HT-29 (cell line): Measurements from ENCODE around the gene TIAM2. TPM values are rescaled to one million over a fixed set of nuclear protein-coding genes. Genes with fewer than 3 reads are reported as not detected.
A peak's percentile ranks its signal among the peaks of the same experiment; 100 is the strongest.
"Not testable (repeated sequence)": the region's sequence is repeated elsewhere in the genome, so short reads cannot be mapped to it uniquely, and the experiment has no call there.

Source experiments
- DNase-seq: peaks from one replicate; pipeline ENCODE4 v3.0.0-alpha.2; 2015; ENCODE audit warnings: low spot score
- total RNA-seq: library from RNA; depleted of rRNA; stranded (reverse); fragments of >200 nt; shearing (Covaris generic); gene quantifications from 2 replicates; pipeline ENCODE4 v1.2.3, GENCODE V29; 2014

TIAM2 gene
- total RNA-seq, 1 experiment from 2014 or later = 2.0 TPM

DNA sequence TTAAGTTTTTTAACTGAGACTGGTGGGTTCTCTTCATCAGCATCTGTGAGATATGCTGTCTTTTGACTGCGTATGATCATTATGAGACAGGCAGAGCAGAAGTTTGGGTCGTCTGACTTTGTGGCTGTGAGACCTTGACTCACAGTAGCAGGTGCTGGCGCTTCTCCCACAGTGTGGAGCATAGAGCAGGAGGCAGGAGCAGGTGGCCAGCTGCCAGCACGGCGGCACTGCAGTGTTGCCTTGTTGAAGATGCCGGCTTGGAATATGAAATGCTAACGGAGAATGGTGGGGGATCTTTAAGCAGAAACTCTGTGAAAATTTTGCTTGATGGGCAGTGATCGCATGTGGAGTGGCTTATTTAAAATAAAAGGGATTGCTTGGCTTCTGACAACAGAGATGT lies 105.0 kb downstream of the TIAM2 start:
- DNase-seq = no peak

DNA sequence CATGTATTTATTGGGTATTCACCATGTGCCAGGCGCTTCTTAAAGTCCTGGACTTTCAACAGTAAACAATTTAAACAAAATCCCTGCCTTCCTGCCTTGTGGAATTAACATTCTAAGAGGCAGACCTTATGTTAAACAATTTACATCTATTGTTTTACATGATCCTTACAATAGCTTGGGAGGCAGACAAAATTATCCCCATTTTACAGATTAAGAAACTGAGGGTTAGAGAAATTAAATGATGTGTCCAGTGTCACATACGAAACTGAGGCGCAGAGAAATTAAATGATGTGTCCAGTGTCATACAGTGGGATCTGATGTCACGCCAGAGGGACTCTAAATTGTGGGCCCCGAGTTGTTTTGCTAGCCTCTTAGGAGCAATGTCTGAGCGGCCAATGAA lies 105.5 kb downstream of the TIAM2 start:
- DNase-seq = no peak

DNA sequence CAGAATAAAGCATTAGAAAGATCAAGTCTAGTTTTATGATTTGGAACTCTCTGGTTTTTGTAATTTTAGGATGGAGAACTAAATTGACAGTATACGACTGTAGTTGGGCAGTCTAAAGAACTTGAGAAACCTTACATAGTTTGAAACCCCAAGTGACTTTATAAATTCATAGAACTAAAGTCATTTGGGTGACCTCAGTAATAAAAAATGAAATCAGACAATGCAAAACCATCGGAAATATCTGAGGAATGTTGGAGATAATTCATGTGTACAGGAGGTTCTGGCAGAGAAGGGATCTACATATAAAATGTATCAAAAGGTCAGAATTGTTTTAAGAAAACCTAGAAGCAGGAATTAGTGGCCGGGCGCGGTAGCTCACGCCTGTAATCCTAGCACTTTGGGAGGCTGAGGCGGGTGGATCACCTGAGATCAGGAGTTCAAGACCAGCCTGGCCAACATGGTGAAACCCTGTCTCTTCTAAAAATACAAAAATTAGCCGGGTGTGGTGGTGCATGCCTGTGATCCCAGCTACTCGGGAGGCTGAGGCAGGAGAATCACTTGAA lies 108.0 kb downstream of the TIAM2 start:
- not testable (repeated sequence) for DNase-seq

DNA sequence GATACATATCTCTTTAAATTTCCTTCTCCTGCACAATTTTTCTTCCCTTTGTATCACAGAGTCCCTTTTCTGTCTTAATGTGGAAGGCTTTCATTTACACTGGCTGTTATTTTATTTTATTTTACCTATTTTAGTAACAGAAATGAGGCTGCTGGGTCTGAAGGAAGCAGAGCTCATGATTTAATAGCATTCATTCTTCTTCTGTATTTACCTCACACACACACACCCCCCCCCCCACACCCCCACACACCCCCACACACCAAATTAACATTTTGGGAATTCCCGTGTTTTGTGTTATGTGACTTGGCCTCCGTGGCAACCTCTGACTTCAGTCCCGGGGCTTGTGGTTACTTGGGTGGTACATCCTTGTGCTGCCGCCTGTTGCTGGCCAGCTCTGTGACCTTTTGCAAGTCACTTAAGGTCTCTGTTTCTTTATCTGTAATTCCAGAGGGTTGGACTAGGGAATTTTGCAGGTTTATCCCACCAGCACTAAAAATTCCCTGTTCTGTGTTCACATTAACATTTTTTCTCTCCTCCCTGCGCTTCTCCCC lies 108.8 kb downstream of the TIAM2 start:
- DNase-seq = no peak

DNA sequence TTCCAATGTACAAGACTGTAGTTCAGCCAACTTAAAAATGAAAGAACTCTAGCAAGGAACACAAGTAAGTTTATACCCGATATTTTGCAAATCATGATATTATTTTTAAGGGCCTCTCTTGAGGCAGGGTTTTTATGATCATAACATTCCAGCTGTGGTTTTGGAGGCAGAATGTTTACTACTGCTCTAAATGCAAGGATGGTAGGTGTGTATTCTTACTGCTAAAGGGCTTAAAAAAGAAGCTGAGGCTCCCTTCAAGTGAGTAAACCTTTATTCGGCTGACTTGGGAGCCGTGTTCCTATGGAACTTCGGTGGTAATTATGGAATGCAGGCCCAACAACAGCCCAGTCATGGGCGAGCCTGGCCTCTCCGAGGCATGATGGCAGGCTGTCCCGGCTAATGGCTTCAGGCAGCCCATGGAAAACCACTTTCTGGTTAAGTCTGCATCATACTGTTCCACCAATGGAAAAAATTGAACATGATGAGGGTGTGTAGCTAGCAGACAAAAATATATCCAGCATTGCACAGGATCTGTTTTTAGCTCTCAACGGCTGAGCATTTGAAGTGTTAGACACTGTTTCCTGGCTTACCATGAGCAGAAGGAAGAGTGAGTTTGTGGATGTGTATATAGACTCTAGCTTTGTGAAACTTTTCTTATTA lies 111.5 kb downstream of the TIAM2 start:
- DNase-seq = no peak

DNA sequence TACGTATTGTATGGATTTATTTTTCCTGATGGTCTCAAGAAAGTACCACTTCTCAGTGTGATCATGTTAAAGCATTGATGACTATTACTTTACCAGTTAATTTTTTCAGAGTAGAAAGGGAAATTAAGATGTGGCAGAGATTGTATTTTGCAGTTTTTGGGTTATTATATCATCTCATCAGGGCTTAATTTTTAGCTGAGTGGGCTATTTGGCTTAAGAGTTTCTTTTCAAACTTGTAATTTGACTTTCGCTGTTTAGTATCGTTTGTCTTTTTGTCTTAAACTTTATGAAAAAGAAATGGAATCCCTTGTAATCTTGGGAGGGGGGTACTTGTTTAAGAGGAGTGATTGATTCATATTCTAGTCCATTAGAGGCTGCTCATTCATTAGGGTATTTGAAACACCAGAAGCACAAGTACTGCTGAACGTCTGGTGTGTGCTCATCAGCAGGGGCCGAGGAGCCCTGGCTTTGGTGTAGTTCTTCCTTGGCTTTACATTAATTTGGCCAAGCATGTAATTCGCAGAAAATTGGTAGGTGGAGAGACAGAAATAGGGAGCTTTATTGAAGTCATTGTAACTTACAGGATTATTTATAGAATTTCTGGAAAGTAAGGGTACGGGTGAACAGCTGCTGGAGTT lies 112.4 kb downstream of the TIAM2 start:
- DNase-seq = no peak

DNA sequence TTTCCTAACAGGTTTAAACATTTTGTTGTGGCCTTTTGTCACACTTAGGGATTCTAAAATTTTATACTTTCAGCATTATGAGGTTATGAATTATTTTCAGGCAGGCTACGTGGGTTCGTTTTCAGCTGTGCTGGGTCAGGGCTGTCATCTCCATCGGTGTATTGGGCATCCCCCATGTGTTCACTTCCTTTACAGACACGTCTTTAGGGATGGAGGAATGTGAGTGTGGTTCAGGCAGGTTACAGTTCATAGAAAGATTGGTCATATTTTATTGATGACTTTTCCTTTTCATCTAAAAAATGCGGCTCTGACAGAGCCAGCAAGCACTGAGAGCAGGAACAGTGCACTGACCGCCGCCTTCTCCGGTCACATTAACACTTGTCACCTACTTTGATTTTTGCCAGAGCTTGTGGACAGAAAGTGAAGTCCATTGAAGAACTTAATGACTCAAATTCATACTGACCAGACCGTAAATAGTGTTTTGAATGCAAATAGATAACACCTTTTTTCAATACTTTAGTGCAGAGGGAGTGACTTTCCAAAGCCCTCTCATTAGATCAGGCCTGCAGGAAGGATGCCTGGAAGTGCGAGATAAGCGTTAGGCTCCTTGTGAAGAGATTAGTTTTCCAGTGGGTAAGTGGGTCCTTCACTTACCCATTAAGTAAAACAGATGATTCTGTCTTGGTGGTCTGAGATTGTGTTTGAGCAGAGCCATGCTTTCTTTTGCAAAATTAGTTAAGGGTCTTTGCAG lies 113.1 kb downstream of the TIAM2 start:
- no peak for DNase-seq

DNA sequence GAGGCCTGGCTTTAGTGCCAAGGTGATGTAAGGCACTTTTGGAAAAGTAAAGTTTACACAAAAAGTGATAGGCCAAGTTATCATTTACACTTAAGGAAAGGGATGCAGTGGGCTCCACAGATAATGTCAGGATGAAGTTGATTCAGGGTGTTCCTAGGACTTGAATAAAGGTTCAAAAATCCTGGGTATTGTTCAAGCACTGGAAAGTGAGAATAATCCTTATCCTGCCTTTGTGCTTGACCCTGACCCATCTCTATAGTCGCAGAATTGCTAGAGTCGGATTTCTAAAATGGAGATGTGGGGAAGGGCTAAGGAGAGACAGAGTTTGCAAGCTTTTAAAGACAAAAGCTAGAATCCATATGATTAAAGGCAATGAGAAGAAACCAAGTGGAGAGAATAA lies 115.6 kb downstream of the TIAM2 start:
- DNase-seq = no peak

DNA sequence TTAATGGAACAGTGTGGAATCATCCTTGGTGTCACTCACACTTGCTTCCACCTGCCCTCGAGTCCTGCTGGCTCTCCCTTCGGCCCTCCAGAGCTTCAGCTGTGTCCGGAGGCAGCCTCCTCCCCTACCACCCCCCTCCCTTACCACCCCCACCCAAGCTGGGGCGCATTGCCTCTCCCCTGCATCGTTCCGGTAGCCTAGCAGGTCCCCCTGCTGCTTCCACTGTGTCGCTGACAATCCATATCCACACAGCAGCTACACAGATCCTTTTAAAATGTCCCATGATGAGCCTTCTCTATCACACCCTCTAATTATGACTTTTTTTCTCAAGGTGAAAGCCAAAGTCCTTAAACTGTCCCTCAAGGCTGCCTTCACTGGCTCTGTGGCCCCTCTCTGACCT lies 117.6 kb downstream of the TIAM2 start:
- DNase-seq = no peak

DNA sequence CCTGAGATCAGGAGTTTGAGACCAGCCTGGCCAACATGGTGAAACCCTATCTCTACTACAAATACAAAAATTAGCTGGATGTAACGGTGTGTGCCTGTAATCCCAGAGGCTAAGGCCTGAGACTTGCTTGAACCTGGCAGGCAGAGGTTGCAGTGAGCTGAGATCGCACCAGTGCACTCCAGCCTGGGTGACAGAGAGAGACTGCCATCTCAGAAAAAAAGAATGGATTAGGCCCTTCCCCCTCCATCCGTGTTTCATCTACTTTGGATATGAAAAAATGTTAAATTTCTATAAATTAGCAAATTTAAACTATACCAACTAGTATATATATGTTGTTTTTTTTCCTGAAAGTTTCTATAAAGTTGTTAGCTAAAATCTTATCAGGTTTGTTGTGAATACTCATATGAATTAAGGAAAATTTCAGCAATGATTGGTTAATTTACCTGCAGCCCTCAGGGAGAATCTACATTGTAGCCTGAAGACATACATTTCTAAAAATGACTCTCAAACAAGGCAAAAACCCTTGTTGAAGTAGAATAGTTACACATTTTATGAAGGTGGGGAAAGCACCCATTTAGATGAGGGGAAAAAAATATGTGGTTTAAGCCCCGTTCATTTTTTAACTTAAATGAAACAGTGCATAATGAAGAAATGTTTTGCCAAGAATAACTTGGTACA lies 120.9 kb downstream of the TIAM2 start:
- DNase-seq = no peak

DNA sequence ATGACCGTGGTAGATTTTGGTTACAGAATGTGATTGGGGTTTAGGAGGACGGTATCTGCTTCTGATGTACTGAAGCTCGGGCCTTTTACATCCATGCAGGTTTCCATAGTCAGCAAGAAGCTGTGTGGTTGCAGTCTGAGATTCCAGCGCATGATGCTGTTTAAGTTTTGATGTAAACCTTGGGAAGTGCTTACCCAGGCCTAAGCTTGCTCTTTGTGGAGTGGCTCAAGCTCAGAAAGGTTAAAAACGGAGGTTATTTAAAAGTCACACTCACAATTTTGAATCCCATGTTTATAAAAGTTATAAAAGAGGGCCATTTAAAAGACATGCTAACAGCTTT lies 121.4 kb downstream of the TIAM2 start:
- no peak for DNase-seq

DNA sequence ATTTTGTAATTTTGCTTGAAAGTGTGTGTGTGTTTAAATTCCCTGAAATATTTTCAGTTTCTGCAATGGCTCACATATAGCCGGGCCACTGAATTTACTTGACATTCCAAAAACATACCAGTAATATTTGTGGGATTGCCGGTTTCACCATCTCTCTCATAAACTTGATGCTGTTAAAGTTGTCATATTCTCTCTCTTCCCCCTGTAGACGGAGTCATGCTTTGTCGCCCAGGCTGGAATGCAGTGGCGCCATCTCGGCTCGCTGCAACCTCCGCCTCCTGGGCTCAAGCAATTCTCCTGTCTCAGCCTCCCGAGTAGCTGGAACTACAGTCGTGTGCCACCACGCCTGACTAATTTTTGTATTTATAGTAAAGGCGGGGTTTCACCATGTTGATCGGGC lies 122.1 kb downstream of the TIAM2 start:
- no peak for DNase-seq

DNA sequence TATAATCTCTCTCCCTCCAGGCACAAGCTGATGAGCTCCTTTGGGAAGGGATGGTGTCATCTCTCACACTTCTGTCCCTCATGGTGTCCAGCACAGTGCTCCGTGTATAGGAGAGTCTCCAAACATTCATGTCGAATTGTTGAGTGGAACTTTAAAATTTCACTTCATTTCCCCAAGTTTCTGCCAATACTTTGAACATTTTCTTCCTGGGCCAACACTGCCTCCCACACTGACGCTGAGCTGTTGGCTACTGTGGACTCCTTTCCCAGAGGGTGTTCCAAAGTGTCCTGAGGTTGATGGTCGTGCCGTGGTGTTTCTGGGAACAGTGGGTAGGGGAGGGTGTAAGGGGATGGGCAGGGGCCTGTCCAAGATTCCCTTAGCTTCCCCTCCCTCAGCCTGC lies 122.7 kb downstream of the TIAM2 start:
- DNase-seq = no peak

DNA sequence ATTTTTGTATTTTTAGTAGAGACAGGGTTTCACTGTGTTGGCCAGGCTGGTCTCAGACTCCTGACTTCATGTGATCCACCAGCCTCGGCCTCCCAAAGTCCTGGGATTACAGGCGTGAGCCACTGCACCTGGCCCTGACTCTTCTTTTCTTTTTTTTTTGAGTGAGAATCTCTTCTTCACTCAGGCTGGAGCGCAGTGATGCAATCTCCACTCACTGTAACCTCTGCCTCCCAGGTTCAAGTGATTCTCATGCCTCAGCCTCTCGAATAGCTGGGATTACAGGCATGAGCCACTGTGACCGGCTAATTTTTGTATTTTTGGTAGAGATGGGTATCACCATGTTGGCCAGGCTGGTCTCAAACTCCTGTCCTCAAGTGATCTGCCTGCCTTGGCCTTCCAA lies 124.1 kb downstream of the TIAM2 start:
- DNase-seq = not testable (repeated sequence)

DNA sequence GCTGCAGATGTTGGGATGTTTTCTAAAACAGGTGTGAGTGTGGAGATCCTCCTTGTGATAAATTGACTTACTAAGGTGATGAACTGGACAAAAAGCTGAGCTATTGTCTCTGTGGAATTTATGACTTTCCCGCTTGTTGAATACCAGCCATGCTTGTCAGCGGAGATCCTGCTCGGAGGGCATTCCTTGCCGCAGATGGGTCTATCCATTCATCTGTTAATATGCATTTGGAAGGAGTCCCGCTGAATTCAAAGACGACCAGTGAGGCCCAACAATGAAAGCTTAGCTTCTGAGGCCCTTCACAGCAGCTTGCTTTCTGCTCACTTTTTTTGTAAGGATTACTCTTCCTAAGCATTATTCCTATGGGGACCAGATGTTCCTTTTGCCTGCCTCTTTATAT lies 124.9 kb downstream of the TIAM2 start:
- no peak for DNase-seq

DNA sequence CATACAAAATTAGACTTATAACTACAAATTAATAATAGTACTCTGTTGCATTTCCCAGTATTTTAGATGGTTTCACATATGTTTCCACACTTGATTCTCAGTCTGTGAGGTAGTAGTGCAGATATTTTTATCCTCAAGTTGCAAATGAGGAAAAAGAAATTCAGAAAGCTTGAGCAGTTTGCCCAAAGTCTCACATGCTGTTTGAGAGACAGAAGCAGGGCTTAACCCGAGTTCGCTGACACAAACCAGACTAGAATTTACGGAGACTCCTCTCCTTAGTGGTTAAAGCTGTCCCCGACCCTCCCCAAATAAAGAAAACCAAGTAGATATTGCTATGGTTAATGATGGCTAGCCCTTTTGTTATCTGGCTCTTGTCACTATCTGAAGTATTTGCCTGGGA lies 126.2 kb downstream of the TIAM2 start:
- DNase-seq = no peak

DNA sequence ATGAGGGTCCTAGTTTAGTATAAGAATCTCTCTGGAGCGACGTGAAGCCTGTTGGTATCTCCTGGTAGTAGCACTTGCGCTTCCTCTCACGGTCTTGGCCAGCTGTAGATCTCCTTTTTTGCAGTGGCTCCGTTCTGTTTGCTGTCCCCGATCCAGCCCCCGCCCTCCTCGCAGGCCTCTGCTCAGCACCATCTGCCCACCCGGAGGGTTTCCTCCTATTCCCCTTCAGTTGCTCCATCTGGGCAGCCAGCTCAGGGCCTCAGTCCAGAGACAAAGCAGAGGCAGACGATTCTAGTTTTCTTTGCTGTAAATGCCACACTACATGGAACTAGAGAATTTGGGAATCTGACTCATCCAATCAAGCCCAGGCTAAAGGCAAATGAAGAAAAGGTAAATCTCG lies 126.6 kb downstream of the TIAM2 start:
- no peak for DNase-seq

DNA sequence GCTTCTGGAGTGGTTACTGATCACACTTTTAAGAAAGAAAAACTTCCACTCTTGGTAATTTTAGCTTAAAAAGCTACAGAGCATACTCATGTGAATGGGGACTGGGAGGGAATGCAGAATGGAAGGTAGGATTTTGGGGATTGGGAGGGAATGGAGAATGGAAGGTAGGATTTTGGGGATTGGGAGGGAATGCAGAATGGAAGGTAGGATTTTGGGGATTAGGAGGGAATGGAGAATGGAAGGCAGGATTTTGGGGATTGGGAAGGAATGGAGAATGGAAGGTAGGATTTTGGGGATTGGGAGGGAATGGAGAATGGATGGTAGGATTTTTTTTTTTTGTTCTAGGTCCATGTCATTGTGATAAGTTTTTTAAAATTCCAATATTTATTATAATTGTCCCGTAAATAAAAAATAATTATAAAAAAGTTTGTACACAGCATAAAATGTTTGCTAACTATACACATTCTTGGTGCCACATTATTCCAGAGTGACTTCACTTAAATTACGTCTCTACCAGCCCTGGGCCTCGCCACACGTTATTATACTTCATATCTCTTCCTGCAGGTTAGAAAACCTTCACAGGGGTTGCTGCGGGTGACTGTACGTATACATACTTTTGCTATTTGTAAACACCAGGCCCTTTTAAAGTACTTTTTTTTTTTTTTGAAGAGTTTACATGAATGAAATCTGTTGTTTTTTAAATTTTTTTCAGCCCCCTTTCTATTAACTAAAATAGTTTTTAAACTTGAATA lies 127.3 kb downstream of the TIAM2 start:
- DNase-seq = no peak

DNA sequence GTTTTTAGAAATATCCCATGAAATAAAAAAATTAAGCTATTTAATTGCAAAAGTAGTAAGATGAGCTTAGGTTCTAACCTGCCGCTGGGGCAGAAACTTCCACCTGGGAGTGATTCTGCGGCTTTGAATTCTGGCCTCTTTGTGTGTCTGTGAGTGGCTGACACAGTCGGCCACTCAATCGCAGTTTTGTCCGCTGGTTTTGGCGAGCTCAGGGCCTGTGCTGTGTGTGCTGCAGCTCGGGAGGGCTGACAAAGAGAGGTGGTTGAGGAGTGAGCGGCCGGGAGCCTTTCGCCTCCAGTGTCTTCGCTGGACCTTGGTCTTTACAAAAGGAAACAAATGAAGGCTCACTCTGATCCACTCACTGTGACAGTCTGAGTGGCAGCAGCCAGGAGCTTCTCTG lies 128.4 kb downstream of the TIAM2 start:
- no peak for DNase-seq

DNA sequence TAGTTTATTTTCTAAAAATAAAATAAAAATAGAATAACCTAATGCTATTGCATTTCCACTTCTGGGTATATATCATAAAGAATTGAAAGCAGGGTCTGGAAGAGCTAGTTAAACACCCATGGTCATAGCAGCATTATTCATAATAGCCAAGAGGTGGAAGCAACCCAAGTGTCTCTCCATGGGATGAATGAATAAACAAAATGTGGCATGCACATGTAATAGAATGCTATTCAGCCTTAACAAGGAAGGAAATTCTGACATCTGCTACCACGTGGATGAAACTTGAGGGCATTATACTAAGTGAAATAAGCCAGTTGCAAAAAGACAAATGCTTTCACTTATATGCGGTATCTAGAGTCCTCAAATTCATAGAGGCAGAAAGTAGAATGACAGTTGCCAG lies 130.8 kb downstream of the TIAM2 start:
- DNase-seq = peak; percentile 11
